Activated T-cell treated with anti-CD3 and anti-CD28 coated beads, Interleukin-2, amount 50 U/mL, for 72 hours (primary cell): Measurements from ENCODE around the gene EED. TPM values are rescaled to one million over a fixed set of nuclear protein-coding genes. Genes with fewer than 3 reads are reported as not detected.
"Not testable (repeated sequence)": the region's sequence is repeated elsewhere in the genome, so short reads cannot be mapped to it uniquely, and the experiment has no call there.

ENCODE experiments used
- ATAC-seq, 2 donors: fragments of 150-1000 bp; cut with Tn5 transposase; replicated peaks in 1 of 2; 2 replicates each; pipeline ENCODE4 v1.10.0; 2021; ENCODE audit warnings: moderate library complexity in 2 of 2, mild to moderate bottlenecking in 1 of 2
- DNase-seq, 2 donors: peaks; one replicate each; pipeline ENCODE4 v3.0.0; 2021 to 2022; ENCODE audit warnings: mixed read lengths in 1 of 2
- H3K27ac Mint-ChIP-seq: one replicate; pipeline ENCODE4 v1.8.0; 2022; ENCODE audit warnings: mild to moderate bottlenecking, moderate library complexity, mixed read lengths
- H3K27me3 Mint-ChIP-seq: one replicate; pipeline ENCODE4 v1.8.0; 2022; ENCODE audit warnings: low read depth, mixed read lengths
- H3K36me3 Mint-ChIP-seq, 2 donors: one replicate each; pipeline ENCODE4 v1.8.0; 2022; ENCODE audit warnings: mixed read lengths in 2 of 2, mild to moderate bottlenecking in 1 of 2; ENCODE audit not compliant: insufficient read depth in 2 of 2
- H3K4me1 Mint-ChIP-seq: one replicate; pipeline ENCODE4 v1.8.0; 2022; ENCODE audit warnings: low read depth, mixed read lengths
- H3K4me3 Mint-ChIP-seq, 2 donors: one replicate each; pipeline ENCODE4 v1.8.0; 2022; ENCODE audit warnings: mild to moderate bottlenecking in 2 of 2, mixed read lengths in 2 of 2, moderate library complexity in 2 of 2
- H3K9me3 Mint-ChIP-seq, 2 donors: one replicate each; pipeline ENCODE4 v1.8.0; 2022; ENCODE audit warnings: mixed read lengths in 2 of 2
- total RNA-seq, 2 donors: library from RNA; stranded (reverse); gene quantifications; one replicate each; pipeline ENCODE4 v1.2.3, GENCODE V29; 2022

EED gene
- total RNA-seq, 2 donors from 2014 or later: 57.2 to 73.2 TPM

- Mint-ChIP-seq H3K27me3 (no peaks in the 10 kb centered on the region), H3K4me1 (peaks cover 40% of the 10 kb centered on the region), H3K9me3 (no peaks in the 10 kb centered on the region), H3K36me3 (peaks cover 17 to 39% of the 10 kb centered on the region in 2 donors), H3K27ac (peak overlapping the region; percentile 65), H3K4me3 (no peak overlapping the region)
- ATAC-seq (peak in 1 of 2 donors; percentile 63), DNase-seq (no peak)
These were observed 20.6 kb downstream of the EED start for GRCh38 chr11:86265194-86265593.

- ATAC-seq: no peak
- H3K36me3 Mint-ChIP-seq: peaks cover 24 to 54% of the 10 kb centered on the region in 2 donors
- H3K27ac Mint-ChIP-seq: peak overlapping the region; percentile 70
- no peak for DNase-seq
- H3K4me1 Mint-ChIP-seq: peaks cover 60% of the 10 kb centered on the region
- H3K9me3 Mint-ChIP-seq: no peaks in the 10 kb centered on the region
- no peaks in the 10 kb centered on the region for H3K27me3 Mint-ChIP-seq
- H3K4me3 Mint-ChIP-seq: no peak overlapping the region
These were observed 25.1 kb downstream of the EED start for GRCh38 chr11:86269645-86270044.

- Mint-ChIP-seq H3K4me3 (no peak overlapping the region), H3K4me1 (peaks cover 66% of the 10 kb centered on the region), H3K9me3 (no peaks in the 10 kb centered on the region), H3K36me3 (peaks cover 35 to 67% of the 10 kb centered on the region in 2 donors), H3K27ac (no peak overlapping the region), H3K27me3 (no peaks in the 10 kb centered on the region)
- ATAC-seq (no peak), DNase-seq (no peak)
These were observed 29.9 kb downstream of the EED start for GRCh38 chr11:86274503-86274902.

- peak overlapping the region; percentile 49 for H3K27ac Mint-ChIP-seq
- H3K9me3 Mint-ChIP-seq: no peaks in the 10 kb centered on the region
- H3K27me3 Mint-ChIP-seq: no peaks in the 10 kb centered on the region
- H3K36me3 Mint-ChIP-seq: peaks cover 32 to 67% of the 10 kb centered on the region in 2 donors
- H3K4me1 Mint-ChIP-seq: peaks cover 63% of the 10 kb centered on the region
- no peak for DNase-seq
- ATAC-seq: no peak
- H3K4me3 Mint-ChIP-seq: peak overlapping the region in 1 of 2 donors; percentile 10
These were observed 30.4 kb downstream of the EED start for GRCh38 chr11:86274999-86275398.

GRCh38 chr11:86275493-86276370 is 31.2 kb downstream of the EED start:
- H3K9me3 Mint-ChIP-seq: no peaks in the 10 kb centered on the region
- DNase-seq (no peak), ATAC-seq (peak; percentile 44 to 84)
- peak overlapping the region in 1 of 2 donors; percentile 10 for H3K4me3 Mint-ChIP-seq
- H3K27me3 Mint-ChIP-seq: no peaks in the 10 kb centered on the region
- H3K4me1 Mint-ChIP-seq: peaks cover 58% of the 10 kb centered on the region
- H3K27ac Mint-ChIP-seq: peak overlapping the region; percentile 58
- H3K36me3 Mint-ChIP-seq: peaks cover 31 to 67% of the 10 kb centered on the region in 2 donors

- DNase-seq (no peak), ATAC-seq (no peak)
- Mint-ChIP-seq H3K36me3 (peaks cover 25 to 64% of the 10 kb centered on the region in 2 donors), H3K9me3 (no peaks in the 10 kb centered on the region), H3K27ac (no peak overlapping the region), H3K27me3 (no peaks in the 10 kb centered on the region), H3K4me3 (no peak overlapping the region), H3K4me1 (peaks cover 55% of the 10 kb centered on the region)
These were observed 33.2 kb downstream of the EED start for GRCh38 chr11:86277741-86278140.

GRCh38 chr11:86278226-86278625 is 33.7 kb downstream of the EED start:
- peaks cover 23 to 60% of the 10 kb centered on the region in 2 donors for H3K36me3 Mint-ChIP-seq
- H3K9me3 Mint-ChIP-seq: no peaks in the 10 kb centered on the region
- ATAC-seq: no peak
- no peak for DNase-seq
- H3K4me3 Mint-ChIP-seq: no peak overlapping the region
- H3K27me3 Mint-ChIP-seq: no peaks in the 10 kb centered on the region
- peaks cover 52% of the 10 kb centered on the region for H3K4me1 Mint-ChIP-seq
- H3K27ac Mint-ChIP-seq: peak overlapping the region; percentile 30

GRCh38 chr11:86279747-86280146 is 35.2 kb downstream of the EED start:
- ATAC-seq (no peak), DNase-seq (no peak)
- no peak overlapping the region for H3K27ac Mint-ChIP-seq
- no peaks in the 10 kb centered on the region for H3K9me3 Mint-ChIP-seq
- no peaks in the 10 kb centered on the region for H3K27me3 Mint-ChIP-seq
- H3K4me3 Mint-ChIP-seq: no peak overlapping the region
- peaks cover 18 to 51% of the 10 kb centered on the region in 2 donors for H3K36me3 Mint-ChIP-seq
- peaks cover 52% of the 10 kb centered on the region for H3K4me1 Mint-ChIP-seq

- peak overlapping the region; percentile 25 to 38 for H3K4me3 Mint-ChIP-seq
- H3K27ac Mint-ChIP-seq: peak overlapping the region; percentile 36
- DNase-seq (no peak), ATAC-seq (peak; percentile 60 to 67)
- H3K36me3 Mint-ChIP-seq: peaks cover 6 to 12% of the 10 kb centered on the region in 2 donors
- peaks cover 91% of the 10 kb centered on the region for H3K4me1 Mint-ChIP-seq
- no peaks in the 10 kb centered on the region for H3K9me3 Mint-ChIP-seq
- H3K27me3 Mint-ChIP-seq: no peaks in the 10 kb centered on the region
These were observed 42.9 kb downstream of the EED start for GRCh38 chr11:86287468-86287796.

GRCh38 chr11:86288776-86289507 is 44.4 kb downstream of the EED start:
- Mint-ChIP-seq H3K27ac (peak overlapping the region; percentile 83), H3K9me3 (peaks cover 2% of the 10 kb centered on the region in 2 donors), H3K36me3 (peaks cover 11 to 15% of the 10 kb centered on the region in 2 donors), H3K27me3 (no peaks in the 10 kb centered on the region), H3K4me3 (peak overlapping the region; percentile 47 to 66), H3K4me1 (peaks cover 94% of the 10 kb centered on the region)
- DNase-seq (peak; percentile 42 to 50), ATAC-seq (peak in 1 of 2 donors; percentile 3)

- not testable (repeated sequence) for ATAC-seq
These were observed 45.1 kb downstream of the EED start for GRCh38 chr11:86289508-86290280.

GRCh38 chr11:86291466-86292262 is 47.1 kb downstream of the EED start:
- peak; percentile 38 to 48 for ATAC-seq
- Mint-ChIP-seq H3K27me3 (no peaks in the 10 kb centered on the region), H3K4me1 (peaks cover 70% of the 10 kb centered on the region), H3K36me3 (peaks cover 10 to 12% of the 10 kb centered on the region in 2 donors), H3K27ac (peak overlapping the region; percentile 66), H3K9me3 (peaks cover 2% of the 10 kb centered on the region in 2 donors), H3K4me3 (peak overlapping the region; percentile 33 to 55)
- peak; percentile 75 to 80 for DNase-seq

More at GRCh38 chr11:86289508-86290280, 45.1 kb downstream of the EED start:
- peak overlapping the region; percentile 83 for H3K27ac Mint-ChIP-seq
- H3K27me3 Mint-ChIP-seq, H3K9me3 Mint-ChIP-seq: not testable (repeated sequence)
- peaks cover 90% of the 10 kb centered on the region for H3K4me1 Mint-ChIP-seq
- H3K36me3 Mint-ChIP-seq: peaks cover 12 to 15% of the 10 kb centered on the region in 2 donors
- DNase-seq: peak in 1 of 2 donors; percentile 15
- peak overlapping the region; percentile 47 to 66 for H3K4me3 Mint-ChIP-seq
